H1 (cell line): ENCODE results near the gene UBR3. TPM values are rescaled to one million over a fixed set of nuclear protein-coding genes. Genes with fewer than 3 reads are reported as not detected.

ENCODE experiments used
- CTCF ChIA-PET: fragments of 300-600 bp; sonication (Branson Sonifier 250); formaldehyde crosslinking; loops from one replicate; lab custom pipeline; 2021; ENCODE audit not compliant: partially characterized antibody; lab: Charles Lee
- POLR2A ChIA-PET: fragments of 300-600 bp; sonication (Branson Sonifier 250); formaldehyde crosslinking; loops from one replicate; lab custom pipeline; 2021; ENCODE audit warnings: inconsistent platforms; ENCODE audit not compliant: partially characterized antibody; lab: Charles Lee
- DNase-seq, 2 experiments: peaks; one replicate each; pipeline versions ENCODE4 v3.0.0 to v3.0.0-alpha.2; 2010 to 2022; ENCODE audit warnings: low spot score in 2 of 2, low read depth in 1 of 2, mixed read lengths in 1 of 2
- FAIRE-seq: peaks from 2 replicates; lab custom pipeline; 2011; peaks lifted over from hg19 to GRCh38; lab: Jason Lieb, UNC
- H2AFZ ChIP-seq: 2 replicates; pipeline ENCODE4 v1.8.1; 2012; ENCODE audit warnings: low read length, inconsistent platforms
- H2AK5ac ChIP-seq: 2 replicates; pipeline ENCODE4 v1.6.1; 2013; ENCODE audit warnings: low read depth, low read length
- H2BK120ac ChIP-seq: replicated peaks from 2 replicates; pipeline ENCODE3; 2013; ENCODE audit warnings: low read depth, low read length, inconsistent platforms
- H2BK12ac ChIP-seq: 2 replicates; pipeline ENCODE4 v1.6.1; 2013; ENCODE audit warnings: low read depth, low read length
- H2BK15ac ChIP-seq: 2 replicates; pipeline ENCODE4 v1.6.1; 2013; ENCODE audit warnings: low read length
- H2BK20ac ChIP-seq: 2 replicates; pipeline ENCODE4 v1.6.1; 2013; ENCODE audit warnings: low read length
- H2BK5ac ChIP-seq: 2 replicates; pipeline ENCODE4 v1.6.1; 2013; ENCODE audit warnings: low read depth, low read length
- H3K14ac ChIP-seq: 2 replicates; pipeline ENCODE4 v1.6.1; 2013; ENCODE audit warnings: inconsistent platforms; ENCODE audit not compliant: insufficient read length
- H3K18ac ChIP-seq: 2 replicates; pipeline ENCODE4 v1.6.1; 2013; ENCODE audit warnings: low read length; ENCODE audit errors: extremely low read depth
- H3K23ac ChIP-seq: 2 replicates; pipeline ENCODE4 v1.6.1; 2013; ENCODE audit warnings: inconsistent platforms; ENCODE audit not compliant: insufficient read length
- H3K23me2 ChIP-seq: 2 replicates; pipeline ENCODE4 v1.6.1; 2013; ENCODE audit warnings: low read depth, low read length
- H3K27ac ChIP-seq: 2 replicates; pipeline ENCODE4 v1.6.1; 2011; ENCODE audit warnings: low read depth, low read length, inconsistent platforms
- H3K27me3 ChIP-seq, 4 experiments: replicated peaks in 1 of 4; 1 replicate in 1 of 4; 2 replicates in 3 of 4; pipeline versions ENCODE4 v1.6.1 to v1.8.1; 2011 to 2013; ENCODE audit warnings: low read length in 3 of 4, mild to moderate bottlenecking in 3 of 4, inconsistent platforms in 2 of 4, mixed read lengths in 2 of 4, moderate library complexity in 1 of 4; ENCODE audit not compliant: control insufficient read depth in 3 of 4, insufficient read depth in 3 of 4; ENCODE audit errors: extremely low read depth in 1 of 4
- H3K36me3 ChIP-seq, 4 experiments: 2 replicates each; pipeline versions ENCODE4 v1.6.1 to v1.8.1; 2011 to 2013; ENCODE audit warnings: mild to moderate bottlenecking in 4 of 4, low read length in 3 of 4, moderate library complexity in 2 of 4, control low read depth in 1 of 4, inconsistent platforms in 1 of 4; ENCODE audit not compliant: insufficient read depth in 4 of 4, control insufficient read depth in 2 of 4
- H3K4ac ChIP-seq: replicated peaks from 2 replicates; pipeline ENCODE3; 2013; ENCODE audit warnings: low read length, low read depth, mixed read lengths, inconsistent platforms; ENCODE audit not compliant: insufficient read length
- H3K4me1 ChIP-seq, 4 experiments: replicated peaks in 1 of 4; 1 replicate in 1 of 4; 2 replicates in 3 of 4; pipeline versions ENCODE4 v1.6.1 to v1.8.1; 2011 to 2013; ENCODE audit warnings: low read length in 3 of 4, inconsistent platforms in 2 of 4, mixed read lengths in 1 of 4; ENCODE audit not compliant: insufficient read depth in 4 of 4, control insufficient read depth in 3 of 4
- H3K4me2 ChIP-seq, 2 experiments: 2 replicates each; pipeline versions ENCODE4 v1.6.1 to v1.8.1; 2011 to 2013; ENCODE audit warnings: low read depth in 2 of 2, low read length in 2 of 2, control low read depth in 1 of 2, inconsistent platforms in 1 of 2, mild to moderate bottlenecking in 1 of 2; ENCODE audit not compliant: insufficient read depth in 1 of 2
- H3K4me3 ChIP-seq, 4 experiments: fragments of 200-600, 300-600 bp in 1 of 4; sonication (generic), shearing (Covaris generic), sonication (Bioruptor Twin) in 1 of 4; 2 replicates each; pipeline versions ENCODE4 v1.5.1 to v1.8.1; 2011 to 2016; ENCODE audit warnings: low read length in 4 of 4, low read depth in 3 of 4, control low read depth in 2 of 4, inconsistent platforms in 2 of 4, mild to moderate bottlenecking in 2 of 4, mixed read lengths in 1 of 4, moderate library complexity in 1 of 4; ENCODE audit not compliant: insufficient read depth in 2 of 4; ENCODE audit errors: extremely low read depth in 1 of 4
- H3K56ac ChIP-seq: replicated peaks from 2 replicates; pipeline ENCODE3; 2013; ENCODE audit warnings: low read depth, mild to moderate bottlenecking, mixed read lengths, low read length, inconsistent platforms; ENCODE audit not compliant: insufficient read length
- H3K79me1 ChIP-seq: 2 replicates; pipeline ENCODE4 v1.6.1; 2013; ENCODE audit warnings: low read depth, low read length, control low read depth
- H3K79me2 ChIP-seq, 2 experiments: 2 replicates each; pipeline versions ENCODE4 v1.6.1 to v1.8.1; 2012 to 2013; ENCODE audit warnings: low read length in 2 of 2, mild to moderate bottlenecking in 2 of 2, inconsistent platforms in 1 of 2; ENCODE audit not compliant: insufficient read depth in 2 of 2, control insufficient read depth in 1 of 2
- H3K9ac ChIP-seq, 4 experiments: replicated peaks in 1 of 4; 1 replicate in 1 of 4; 2 replicates in 3 of 4; pipeline versions ENCODE4 v1.6.1 to v1.8.1; 2011 to 2013; ENCODE audit warnings: low read depth in 3 of 4, low read length in 3 of 4, control low read depth in 2 of 4, mild to moderate bottlenecking in 2 of 4, moderate library complexity in 2 of 4, inconsistent platforms in 1 of 4; ENCODE audit errors: extremely low read depth in 1 of 4
- H3K9me3 ChIP-seq, 2 experiments: 2 replicates each; pipeline versions ENCODE4 v1.6.1 to v1.8.1; 2012 to 2013; ENCODE audit warnings: mild to moderate bottlenecking in 2 of 2, moderate library complexity in 2 of 2, control low read depth in 1 of 2, inconsistent platforms in 1 of 2, low read depth in 1 of 2, low read length in 1 of 2, mixed read lengths in 1 of 2; ENCODE audit not compliant: insufficient read depth in 2 of 2
- H4K20me1 ChIP-seq, 2 experiments: replicated peaks in 1 of 2; 2 replicates each; pipeline versions ENCODE3 to v1.8.1; 2011 to 2013; ENCODE audit warnings: inconsistent platforms in 2 of 2, low read length in 2 of 2, mild to moderate bottlenecking in 1 of 2; ENCODE audit not compliant: insufficient read depth in 2 of 2, control insufficient read depth in 1 of 2
- H4K5ac ChIP-seq: 2 replicates; pipeline ENCODE4 v1.6.1; 2013; ENCODE audit warnings: low read length, low read depth, mixed read lengths, inconsistent platforms; ENCODE audit not compliant: insufficient read length
- H4K8ac ChIP-seq: 2 replicates; pipeline ENCODE4 v1.8.0; 2013; ENCODE audit warnings: mild to moderate bottlenecking, moderate library complexity, low read length, inconsistent platforms; ENCODE audit not compliant: insufficient read depth; ENCODE audit errors: extremely low read depth
- H4K91ac ChIP-seq: replicated peaks from 2 replicates; pipeline ENCODE3; 2013; ENCODE audit warnings: low read length, mixed read lengths, inconsistent platforms; ENCODE audit not compliant: insufficient read length
- CEBPB ChIP-seq: IDR thresholded peaks from 2 replicates; pipeline ENCODE4 v1.6.1; 2012; ENCODE audit warnings: low read depth, low read length
- CTCF ChIP-seq, 3 experiments: IDR thresholded peaks; 1 replicate in 2 of 3; 2 replicates in 1 of 3; pipeline versions ENCODE4 v1.5.1 to v1.6.1; 2011; ENCODE audit warnings: low read length in 3 of 3, mild to moderate bottlenecking in 3 of 3, inconsistent platforms in 2 of 3, low read depth in 1 of 3, moderate library complexity in 1 of 3; ENCODE audit not compliant: insufficient read depth in 1 of 3; ENCODE audit errors: control extremely low read depth in 1 of 3
- RAD21 ChIP-seq, 2 experiments: IDR thresholded peaks in 1 of 2; conservative IDR thresholded peaks in 1 of 2; 2 replicates each; pipeline ENCODE4 v1.6.1; 2011; ENCODE audit warnings: low read depth in 2 of 2, low read length in 2 of 2, improper control_type of control experiment in 1 of 2, inconsistent platforms in 1 of 2, mild to moderate bottlenecking in 1 of 2, moderate library complexity in 1 of 2
- SIX5 ChIP-seq: IDR thresholded peaks from 2 replicates; pipeline ENCODE4 v1.6.1; 2011; ENCODE audit warnings: mild to moderate bottlenecking, low read depth, low read length
- TAF7 ChIP-seq: optimal IDR thresholded peaks from 2 replicates; pipeline ENCODE3; 2011; ENCODE audit warnings: low read depth, mild to moderate bottlenecking, inconsistent platforms, low read length, moderate library complexity, borderline replicate concordance
- TCF12 ChIP-seq: IDR thresholded peaks from 2 replicates; pipeline ENCODE4 v1.6.1; 2011; ENCODE audit warnings: low read depth, mild to moderate bottlenecking, low read length
- TEAD4 ChIP-seq: IDR thresholded peaks from 2 replicates; pipeline ENCODE4 v1.6.1; 2012; ENCODE audit warnings: low read depth, low read length, inconsistent platforms, mixed read lengths
- whole genome bisulfite sequencing, 2 experiments: shearing (Covaris generic) in 1 of 2; methylation state at CpG; one replicate each; pipeline versions ENCODE4 v1.1.6 to v1.1.7; 2013 to 2015; ENCODE audit warnings: low lambda C conversion rate in 2 of 2, mixed read lengths in 2 of 2, inconsistent platforms in 1 of 2, low coverage in 1 of 2, missing lambda C conversion rate in 1 of 2; ENCODE audit not compliant: insufficient replicate concordance in 2 of 2, insufficient coverage in 1 of 2, insufficient read length in 1 of 2; ENCODE audit errors: extremely low coverage in 1 of 2, missing lambda C conversion rate in 1 of 2; 5-methylcytosine and 5-hydroxymethylcytosine counted together
- polyA plus RNA-seq, 7 experiments: library from polyadenylated mRNA; depleted of rRNA in 3 of 7; stranded (reverse) in 5 of 7; unstranded in 2 of 7; fragments of >200 nt in 5 of 7; fragments of 200-250 nt in 2 of 7; gene quantifications; 1 replicate in 5 of 7; 2 replicates in 1 of 7; 4 replicates in 1 of 7; pipeline versions ENCODE4 v1.2.1 to v1.2.3, GENCODE V29; 2011 to 2013; ENCODE audit warnings: missing spikeins in 2 of 7, mixed read lengths in 2 of 7
- total RNA-seq: library from RNA; stranded (reverse); fragmentation: NEBNext Ultra II Directional; extraction: Animal tissue kit (Norgen Biotek cat#: 25700); gene quantifications from 2 replicates; pipeline ENCODE4 v1.2.1, GENCODE V29; 2021

UBR3 gene
- total and polyA plus RNA-seq, 2 of the 8 experiments (the other 6 are each of a cell fraction or from before 2014, with no cell fraction given) = 3.7 to 17.7 TPM

GRCh38 chr2:170005702-170006101 lies 178.4 kb downstream of the UBR3 start:
- H4K91ac ChIP-seq = no peak overlapping the region
- H3K9me3 ChIP-seq = no peaks in the 10 kb centered on the region
- WGBS, 2 experiments = 70% methylated on average over 1 of the region's 1 CpG; no CpG with 5 or more reads in 1 of the 2 experiments
- no peak overlapping the region for H3K14ac ChIP-seq
- H3K4me1 ChIP-seq = no peaks in the 10 kb centered on the region; a peak in 2 of 7 replicates
- no peaks in the 10 kb centered on the region for H3K79me2 ChIP-seq
- no peak overlapping the region for H3K4me3 ChIP-seq
- H3K4me2 ChIP-seq = no peak overlapping the region
- H3K23ac ChIP-seq = no peak overlapping the region
- no peak overlapping the region for H3K27ac ChIP-seq
- no peak overlapping the region for H4K5ac ChIP-seq
- H3K27me3 ChIP-seq = no peaks in the 10 kb centered on the region
- H2BK120ac ChIP-seq = no peak overlapping the region
- H4K20me1 ChIP-seq = no peaks in the 10 kb centered on the region
- no peak overlapping the region for H2BK20ac ChIP-seq
- ChIA-PET POLR2A (no interaction called here), CTCF (interaction anchor here (0.6 to 1.7 kb wide), 15 partner anchors 9 to 891 kb away, joined by 3 to 6 read pairs (median 3); no protein-coding TSS in a partner anchor)
- H3K9ac ChIP-seq = no peak overlapping the region
- no peak overlapping the region for H2BK15ac ChIP-seq
- no peak overlapping the region for H2AK5ac ChIP-seq
- no peak overlapping the region for H2BK12ac ChIP-seq
- peak in 1 of 2 experiments; percentile 41 for DNase-seq
- no peak overlapping the region for H2BK5ac ChIP-seq
- H2AFZ ChIP-seq = no peak overlapping the region
- no peak overlapping the region for H3K18ac ChIP-seq
- no peak overlapping the region for H3K56ac ChIP-seq
- H3K4ac ChIP-seq = no peak overlapping the region
- H4K8ac ChIP-seq = no peak overlapping the region
- H3K79me1 ChIP-seq = no peaks in the 10 kb centered on the region
- H3K36me3 ChIP-seq = no peaks in the 10 kb centered on the region
- no peaks in the 10 kb centered on the region for H3K23me2 ChIP-seq
- TF ChIP-seq TCF12 (0 out of 2 replicates have a peak, but pooled peaks have one; percentile 31), CEBPB (peak; percentile 51; the same call in 1 of the 2 replicates), TAF7 (no peak), CTCF (IDR thresholded peaks at IDR 0.05; ENCODE audit: control extremely low read depth in 1 of 3, insufficient read depth in 1 of 3, low read depth in 1 of 3, low read length in 3 of 3) (peak in 2 of 3 experiments; percentile 78 to 80; a peak in 3 of 4 replicates), SIX5 (no peak), RAD21 (IDR thresholded peaks at IDR 0.05 in 1 of 2, conservative IDR thresholded peaks at IDR 0.05 in 1 of 2; ENCODE audit: low read depth in 2 of 2, low read length in 2 of 2) (peak; percentile 77 to 83), TEAD4 (peak; percentile 29; the same call in 1 of the 2 replicates)
- peak; percentile 98 for FAIRE-seq
